ENCODE results near the gene WAS. TPM values are rescaled to one million over a fixed set of nuclear protein-coding genes. Genes with fewer than 3 reads are reported as not detected.

WAS gene
- total RNA-seq, 1 donor from 2014 or later: 2.7 TPM

- H3K4me3 Mint-ChIP-seq (ENCODE audit: unreplicated experiment): peak overlapping the region; percentile 93
Measured at GRCh38 chrX:48696909-48697727, 13.5 kb downstream of the WAS start.

GRCh38 chrX:48698306-48698705 lies 14.7 kb downstream of the WAS start:
- no peak for DNase-seq (ENCODE audit: low spot score)
- H3K27me3 Mint-ChIP-seq (ENCODE audit: unreplicated experiment): peaks cover 6% of the 10 kb centered on the region

More at GRCh38 chrX:48696909-48697727, 13.5 kb downstream of the WAS start:
- Mint-ChIP-seq H3K36me3 (ENCODE audit: low read depth, unreplicated experiment) (peaks cover 4% of the 10 kb centered on the region), H3K4me1 (ENCODE audit: unreplicated experiment) (peaks cover 15% of the 10 kb centered on the region), H3K27ac (ENCODE audit: unreplicated experiment) (no peak overlapping the region), H3K9me3 (ENCODE audit: unreplicated experiment) (no peaks in the 10 kb centered on the region), H3K27me3 (ENCODE audit: unreplicated experiment) (peaks cover 6% of the 10 kb centered on the region)
- peak; percentile 27 for DNase-seq (ENCODE audit: low spot score)
- TF ChIP-seq CTCF (IDR thresholded peaks at IDR 0.05; ENCODE audit: unreplicated experiment): no peak

GRCh38 chrX:48700246-48700645 lies 16.6 kb downstream of the WAS start:
- Mint-ChIP-seq H3K4me3 (ENCODE audit: unreplicated experiment) (no peak overlapping the region), H3K27ac (ENCODE audit: unreplicated experiment) (no peak overlapping the region), H3K27me3 (ENCODE audit: unreplicated experiment) (peaks cover 6% of the 10 kb centered on the region), H3K36me3 (ENCODE audit: low read depth, unreplicated experiment) (peaks cover 8% of the 10 kb centered on the region), H3K4me1 (ENCODE audit: unreplicated experiment) (peaks cover 15% of the 10 kb centered on the region), H3K9me3 (ENCODE audit: unreplicated experiment) (no peaks in the 10 kb centered on the region)
- DNase-seq (ENCODE audit: low spot score): no peak
- TF ChIP-seq CTCF (IDR thresholded peaks at IDR 0.05; ENCODE audit: unreplicated experiment): no peak

More at GRCh38 chrX:48698306-48698705, 14.7 kb downstream of the WAS start:
- peaks cover 15% of the 10 kb centered on the region for H3K4me1 Mint-ChIP-seq (ENCODE audit: unreplicated experiment)
- H3K4me3 Mint-ChIP-seq (ENCODE audit: unreplicated experiment): no peak overlapping the region
- H3K36me3 Mint-ChIP-seq (ENCODE audit: low read depth, unreplicated experiment): peaks cover 4% of the 10 kb centered on the region
- TF ChIP-seq CTCF (IDR thresholded peaks at IDR 0.05; ENCODE audit: unreplicated experiment): no peak
- H3K9me3 Mint-ChIP-seq (ENCODE audit: unreplicated experiment): no peaks in the 10 kb centered on the region
- no peak overlapping the region for H3K27ac Mint-ChIP-seq (ENCODE audit: unreplicated experiment)

GRCh38 chrX:48700951-48701653 lies 17.5 kb downstream of the WAS start:
- no peak for DNase-seq (ENCODE audit: low spot score)
- no peak for TF ChIP-seq CTCF (IDR thresholded peaks at IDR 0.05; ENCODE audit: unreplicated experiment)
- Mint-ChIP-seq H3K36me3 (ENCODE audit: low read depth, unreplicated experiment) (peaks cover 4% of the 10 kb centered on the region), H3K27ac (ENCODE audit: unreplicated experiment) (no peak overlapping the region), H3K9me3 (ENCODE audit: unreplicated experiment) (no peaks in the 10 kb centered on the region), H3K4me1 (ENCODE audit: unreplicated experiment) (peaks cover 7% of the 10 kb centered on the region), H3K27me3 (ENCODE audit: unreplicated experiment) (peaks cover 1% of the 10 kb centered on the region), H3K4me3 (ENCODE audit: unreplicated experiment) (no peak overlapping the region)

GRCh38 chrX:48702032-48702431 lies 18.4 kb downstream of the WAS start:
- Mint-ChIP-seq H3K27ac (ENCODE audit: unreplicated experiment) (no peak overlapping the region), H3K27me3 (ENCODE audit: unreplicated experiment) (peaks cover 1% of the 10 kb centered on the region), H3K36me3 (ENCODE audit: low read depth, unreplicated experiment) (peaks cover 4% of the 10 kb centered on the region), H3K4me1 (ENCODE audit: unreplicated experiment) (peaks cover 7% of the 10 kb centered on the region), H3K4me3 (ENCODE audit: unreplicated experiment) (no peak overlapping the region), H3K9me3 (ENCODE audit: unreplicated experiment) (no peaks in the 10 kb centered on the region)
- no peak for TF ChIP-seq CTCF (IDR thresholded peaks at IDR 0.05; ENCODE audit: unreplicated experiment)
- no peak for DNase-seq (ENCODE audit: low spot score)
